ENCODE data around the gene SECTM1.

The SECTM1 gene

DNA sequence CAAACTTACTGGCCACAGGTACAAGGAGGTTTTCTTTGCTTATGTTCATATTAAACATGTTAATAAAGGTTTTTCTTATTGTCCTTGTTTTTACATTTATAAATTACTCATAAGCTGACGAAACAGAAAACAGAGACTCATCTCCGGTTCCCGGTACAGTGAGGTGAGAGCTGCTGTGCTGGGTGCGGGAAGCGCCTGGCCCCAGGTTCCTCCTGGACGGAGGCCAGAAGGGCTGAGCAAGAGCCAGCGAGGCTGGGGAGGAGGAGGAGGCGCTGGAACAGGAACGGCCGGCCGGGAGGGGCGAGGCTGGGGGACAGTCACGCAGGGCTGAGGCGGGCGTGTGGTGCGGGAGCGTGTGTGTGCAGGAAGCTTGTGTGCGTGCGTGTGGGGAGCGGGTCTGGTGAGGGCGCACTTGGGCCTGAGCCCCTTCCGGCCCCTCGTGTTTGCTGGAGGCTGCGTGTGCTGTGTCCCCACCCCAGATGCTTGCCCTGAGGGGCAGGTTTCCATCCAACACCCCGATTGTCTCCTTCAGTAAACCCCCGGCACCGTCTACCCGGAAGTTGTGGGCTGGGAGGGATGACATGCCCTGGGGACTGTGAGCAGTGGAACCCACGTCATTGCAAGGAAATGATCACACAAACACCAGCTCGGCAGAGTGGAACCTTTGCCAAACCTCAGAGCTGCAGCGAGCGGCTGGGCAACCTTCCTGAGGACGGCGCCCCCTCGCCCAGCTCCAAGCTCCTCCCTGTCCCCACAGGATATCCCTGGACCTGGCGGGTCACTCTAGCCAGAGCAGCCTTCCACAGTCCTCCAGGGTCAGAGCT is 35.6 kb downstream of the SECTM1 start:
- DNase-seq: peak; percentile 84

DNA sequence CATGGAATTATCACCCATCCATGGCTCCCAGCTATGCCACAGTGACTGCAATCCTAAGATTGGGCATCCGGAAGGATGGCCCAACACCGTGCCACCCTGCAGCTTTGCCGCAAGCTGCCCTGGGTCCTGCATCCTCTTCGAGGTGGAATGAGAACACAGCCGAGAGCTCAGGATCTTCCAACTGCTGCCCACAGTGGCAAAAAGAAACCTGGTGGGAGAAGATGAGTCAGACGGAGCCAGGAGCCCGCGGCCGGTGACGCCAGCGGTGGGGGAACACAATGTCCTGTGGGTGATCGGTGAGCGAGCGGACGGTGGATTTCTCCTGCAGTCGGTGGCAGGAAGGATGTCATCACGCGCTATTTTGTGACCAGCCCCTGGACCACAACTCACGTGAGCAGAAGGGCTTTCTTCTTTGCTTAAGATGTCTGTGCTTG is 36.3 kb downstream of the SECTM1 start:
- DNase-seq: peak; percentile 80

DNA sequence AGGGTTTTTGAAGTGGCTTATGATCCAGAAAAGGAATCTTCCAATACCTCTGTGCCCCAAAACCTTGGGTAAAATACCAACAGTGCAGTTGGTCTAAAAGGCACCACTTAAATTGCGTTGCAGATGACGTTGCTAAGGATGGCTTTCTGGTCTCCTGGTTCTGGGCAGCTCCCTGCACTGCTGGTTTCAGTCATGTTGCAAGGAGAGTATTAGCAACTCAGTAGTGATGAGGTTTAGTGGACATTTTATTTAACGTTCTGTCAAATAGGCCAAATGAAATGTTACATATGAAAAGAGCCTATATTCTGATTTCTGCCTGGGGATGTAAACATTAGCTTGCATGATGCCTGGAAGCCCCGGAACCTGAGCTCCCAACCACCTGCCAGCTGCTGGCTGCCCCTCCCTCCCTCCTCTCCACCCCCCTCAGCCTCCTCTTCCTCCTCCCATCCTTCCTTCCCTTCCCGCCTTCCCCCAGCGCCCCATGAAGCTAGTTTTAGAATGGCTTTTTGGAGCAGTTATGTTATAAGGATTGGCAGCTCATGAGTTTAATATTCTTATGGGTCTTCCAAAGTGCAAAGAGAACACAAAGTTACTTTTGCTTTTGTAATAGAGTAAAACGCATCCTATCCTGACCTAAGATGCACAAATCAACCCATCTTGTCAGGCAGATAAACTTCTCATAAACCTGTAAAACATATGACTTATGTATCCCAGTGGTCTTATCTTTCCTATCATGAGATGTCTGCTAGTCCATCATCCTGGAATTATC is 36.9 kb downstream of the SECTM1 start:
- no peak for DNase-seq

- no peak for DNase-seq
These were observed 38.1 kb downstream of the SECTM1 start for GRCh38 chr17:82295472-82295814.

GRCh38 chr17:82294064-82294773 is 39.3 kb downstream of the SECTM1 start:
- DNase-seq: no peak

DNA sequence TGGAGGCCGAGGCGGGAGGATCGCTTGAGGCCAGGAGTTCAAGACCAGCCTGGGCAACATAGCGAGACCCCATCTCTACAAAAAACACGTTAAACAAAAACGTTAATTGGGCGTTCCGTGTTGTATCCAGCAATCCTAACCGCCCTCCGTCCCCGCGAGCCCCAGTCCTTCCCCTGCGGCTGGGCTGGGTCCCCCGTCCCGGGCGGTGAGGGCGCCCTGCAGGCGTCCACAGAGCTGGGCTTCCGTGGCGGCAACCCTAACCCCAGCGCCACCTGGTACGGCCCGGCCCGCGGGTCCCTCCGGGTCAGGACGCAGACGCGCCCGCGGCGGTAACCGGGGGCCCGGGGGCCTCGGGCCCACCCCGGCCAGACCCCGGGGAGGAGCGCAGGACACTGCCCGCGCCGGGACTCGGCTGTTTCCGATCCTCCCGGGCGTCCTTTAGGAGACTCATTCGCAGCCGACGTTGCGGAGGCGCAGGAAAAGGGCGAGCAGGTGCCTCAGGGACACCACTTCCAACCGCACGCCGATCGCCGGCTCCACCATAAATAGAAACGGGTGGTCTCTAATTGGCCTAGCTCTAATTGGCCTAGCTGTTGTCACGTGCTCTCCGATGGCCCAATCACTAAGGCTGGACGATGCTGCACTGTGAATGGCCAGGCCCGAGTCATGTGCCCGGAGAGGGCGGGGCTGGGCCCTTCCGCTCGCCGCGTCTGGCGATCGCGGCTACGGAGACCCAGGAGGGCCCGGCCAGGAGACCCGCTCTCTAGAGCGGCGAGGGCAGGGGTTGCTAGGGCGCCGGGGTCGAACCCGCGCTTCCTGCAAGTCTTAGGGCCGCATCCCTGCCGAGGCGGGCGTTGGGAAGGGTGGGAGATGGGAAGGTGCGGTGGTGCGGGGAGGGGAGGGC is 41.1 kb downstream of the SECTM1 start:
- peak; percentile 82 for DNase-seq

DNA sequence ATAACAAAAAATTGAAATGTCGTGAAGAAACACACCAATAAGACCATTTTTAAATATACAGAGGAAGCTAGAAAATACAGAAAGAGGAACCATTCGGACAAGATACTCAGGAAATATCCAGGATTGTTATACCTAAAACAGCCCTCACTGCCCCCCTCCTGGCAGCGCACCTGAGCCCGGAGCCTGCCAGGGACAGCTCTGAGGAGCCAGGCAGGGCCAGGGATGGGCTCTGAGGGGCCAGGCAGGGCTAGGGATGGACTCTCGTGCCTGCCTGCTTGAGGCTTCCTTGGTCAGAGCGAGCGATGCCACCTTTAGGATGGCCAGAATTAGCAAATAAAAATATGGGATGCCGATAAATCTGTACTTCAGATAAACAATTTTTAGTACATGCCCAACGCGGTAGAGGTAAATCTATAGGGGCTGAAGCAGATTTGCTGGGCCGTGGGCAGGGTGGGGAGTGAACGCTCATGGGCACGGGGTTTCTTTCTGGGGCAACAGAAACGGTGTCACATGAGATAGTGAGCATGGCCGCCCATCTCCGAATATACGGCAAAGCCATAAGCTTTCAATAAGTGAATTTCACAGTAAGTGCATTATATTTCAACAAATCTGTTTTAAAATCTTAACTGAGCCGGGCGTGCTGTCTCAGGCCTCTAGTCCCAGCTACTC is 41.9 kb downstream of the SECTM1 start:
- DNase-seq: no peak

- DNase-seq: no peak
These were observed 45.4 kb downstream of the SECTM1 start for GRCh38 chr17:82287868-82288801.

GRCh38 chr17:82287013-82287867 is 46.3 kb downstream of the SECTM1 start:
- no peak for DNase-seq

DNA sequence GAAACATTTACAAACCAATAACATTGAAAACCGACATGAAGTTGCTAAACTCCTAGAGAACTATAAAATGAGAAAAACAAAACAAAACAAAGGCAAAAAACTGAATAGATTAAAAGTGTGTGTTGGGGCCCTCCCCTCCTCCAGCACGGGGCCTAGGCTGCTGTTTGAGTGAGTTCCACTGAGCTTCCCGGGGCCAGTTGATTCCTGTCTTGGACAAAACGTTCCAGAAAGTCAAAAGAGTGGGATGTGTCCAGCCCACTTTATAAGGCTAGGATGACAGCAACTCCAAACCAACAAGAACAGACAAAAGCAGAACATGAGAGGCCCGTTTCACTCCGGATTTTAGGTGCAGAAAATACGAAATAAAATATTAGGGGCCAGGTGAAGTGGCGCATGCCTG is 48.4 kb downstream of the SECTM1 start:
- DNase-seq: no peak

GRCh38 chr17:82283208-82283749 is 50.3 kb downstream of the SECTM1 start:
- no peak for DNase-seq

DNA sequence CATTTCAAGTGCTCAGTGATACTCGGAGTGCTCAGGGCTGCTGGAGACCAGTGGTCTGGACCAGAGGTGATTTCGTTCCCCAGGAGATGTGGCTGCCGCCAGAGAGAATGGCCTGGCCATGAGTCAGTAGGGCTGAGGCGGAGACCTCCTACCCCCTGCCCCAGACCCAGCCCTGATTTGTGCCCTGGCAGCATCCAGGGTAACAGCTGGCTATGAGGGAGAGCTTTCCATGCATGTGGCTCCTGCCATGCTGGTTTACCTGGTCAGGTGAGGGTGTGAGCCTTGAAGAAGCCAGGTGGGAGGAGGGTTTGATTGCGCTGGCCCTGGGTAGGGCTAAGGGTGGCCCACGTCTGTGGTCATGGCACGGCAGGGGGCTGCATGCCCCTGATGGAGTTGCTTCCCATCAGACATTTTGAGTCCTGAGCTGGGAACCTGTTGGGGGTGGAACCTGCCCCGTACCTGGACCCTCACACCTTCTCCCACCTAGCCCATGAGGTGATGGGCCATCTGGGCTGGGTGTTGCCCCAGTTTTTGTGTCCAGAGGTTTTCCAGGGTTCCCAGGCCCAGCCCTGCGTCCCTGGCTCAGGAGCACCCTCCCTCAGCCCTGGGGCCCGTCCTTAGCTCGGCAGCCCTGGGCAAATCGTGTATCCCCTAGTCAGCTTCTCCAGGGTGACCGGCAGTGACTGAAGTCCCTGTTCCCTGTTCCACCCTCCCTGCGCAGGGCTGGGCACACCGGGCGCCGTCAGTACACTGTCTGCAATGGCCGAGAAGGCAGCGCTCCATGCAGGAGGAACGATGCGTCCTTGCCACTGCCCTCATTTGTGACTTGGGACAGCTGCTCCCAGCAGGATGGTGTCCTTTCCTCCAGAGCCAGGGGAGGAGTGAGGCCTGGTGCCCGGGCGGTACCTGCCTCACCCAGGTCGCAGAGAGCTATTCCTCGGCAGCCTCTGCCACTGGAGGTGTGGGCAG is 51.0 kb downstream of the SECTM1 start:
- DNase-seq: no peak

DNA sequence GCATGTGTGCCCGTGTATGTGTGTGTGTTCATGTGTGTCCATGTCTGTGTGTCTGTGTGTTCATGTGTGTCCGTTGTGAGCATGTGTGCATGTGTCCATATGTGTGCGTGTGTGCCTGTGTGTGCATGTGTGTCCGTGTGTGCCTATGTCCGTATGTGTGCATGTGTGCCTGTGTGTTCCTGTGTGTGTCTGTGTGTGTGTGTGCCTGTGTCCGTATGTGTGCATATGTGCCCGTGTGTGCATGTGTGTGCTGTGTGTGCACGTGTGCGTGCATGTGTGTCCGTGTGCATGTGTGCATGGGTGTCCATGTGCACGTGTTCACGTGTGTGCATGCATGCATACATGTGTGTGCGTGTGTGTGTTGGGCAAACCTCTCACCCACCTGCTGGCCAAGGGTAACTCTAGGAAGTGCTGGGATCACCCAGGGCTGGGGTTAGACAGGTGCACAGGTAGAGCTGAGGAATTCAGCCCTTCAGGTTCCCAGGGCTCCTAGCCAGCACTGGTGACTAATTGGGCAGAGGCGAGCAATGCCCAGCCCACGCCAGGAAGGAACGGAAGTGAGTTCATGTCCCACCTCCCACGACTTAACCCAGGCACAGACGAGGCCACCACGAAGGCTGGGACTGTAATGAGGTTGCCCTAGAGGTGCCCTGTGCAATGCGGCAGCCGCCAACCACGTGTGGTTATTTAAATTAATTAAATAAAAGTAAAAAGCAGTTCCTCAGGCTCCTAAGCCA is 51.9 kb downstream of the SECTM1 start:
- no peak for DNase-seq

- DNase-seq: no peak
These were observed 52.5 kb downstream of the SECTM1 start for GRCh38 chr17:82281076-82281475.

DNA sequence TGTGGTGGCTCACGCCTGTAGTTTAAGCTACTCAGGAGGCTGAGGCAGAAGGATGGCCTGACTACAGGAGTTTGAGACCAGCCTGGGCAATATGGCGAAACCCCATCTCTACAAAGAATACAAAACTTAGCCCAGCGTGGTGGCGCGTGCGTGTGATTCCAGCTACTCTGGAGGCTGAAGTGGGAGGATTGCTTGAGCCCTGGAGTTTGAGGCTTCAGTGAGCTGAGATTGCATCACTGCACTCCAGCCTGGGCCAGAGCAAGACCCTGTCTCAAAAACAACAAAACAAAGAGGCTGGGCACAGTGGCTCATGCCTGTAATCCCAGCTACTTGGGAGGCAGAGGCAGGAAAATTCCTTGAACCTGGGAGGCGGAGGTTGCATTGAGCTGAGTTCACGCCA is 53.0 kb downstream of the SECTM1 start:
- DNase-seq: no peak

DNA sequence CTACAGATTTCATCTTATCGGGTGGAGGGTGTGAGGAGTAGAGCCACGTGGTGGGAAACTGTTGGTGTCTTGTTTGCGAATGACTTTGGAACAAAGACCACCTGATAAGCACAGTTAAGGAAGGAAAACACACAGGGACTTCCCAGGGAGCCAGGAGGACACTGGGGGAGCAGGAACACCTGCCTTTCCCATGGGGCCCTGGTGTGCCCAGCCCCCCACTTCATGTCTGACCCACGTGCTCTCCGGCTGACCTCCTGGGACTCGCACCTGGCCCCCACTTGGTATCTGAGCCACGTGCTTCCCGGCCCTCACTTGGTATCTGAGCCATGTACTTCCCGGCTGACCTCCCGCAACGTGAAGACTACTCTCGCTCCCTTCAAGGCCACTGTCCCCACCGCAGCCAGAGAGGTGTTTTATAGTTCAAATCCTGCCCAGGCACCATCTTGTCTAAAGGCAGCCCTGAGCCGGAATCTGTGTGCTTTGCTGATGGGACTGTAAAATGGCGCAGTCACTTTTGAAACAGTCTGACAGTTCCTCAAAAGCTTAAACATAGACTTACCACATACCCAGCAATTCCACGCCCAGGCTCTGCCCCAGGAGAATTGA is 54.7 kb downstream of the SECTM1 start:
- no peak for DNase-seq

DNA sequence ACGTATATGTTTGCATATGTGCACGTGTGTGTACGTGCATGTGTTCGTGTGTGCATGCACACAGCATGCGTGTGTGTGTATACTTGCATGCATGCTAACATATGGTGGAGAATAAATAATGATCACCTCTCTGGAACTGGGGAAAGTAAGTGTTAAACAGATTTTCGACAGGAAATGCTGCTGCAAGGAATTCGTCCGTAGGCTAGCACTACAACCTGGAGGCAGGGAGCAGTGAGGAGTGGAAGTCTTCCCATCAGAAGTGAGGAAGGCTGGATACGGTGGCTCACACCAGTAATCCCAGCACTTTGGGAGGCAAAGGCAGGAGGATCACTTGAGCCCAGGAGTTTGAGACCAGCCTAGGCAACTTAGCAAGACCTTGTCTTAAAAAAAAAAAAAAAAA is 55.3 kb downstream of the SECTM1 start:
- DNase-seq: no peak

Data from T-helper 9 cell (primary cell).